GM19043 (cell line): ENCODE measurements around the gene RABAC1.

Source experiments
- ATAC-seq: cut with Tn5 transposase; IDR thresholded peaks from one replicate; pipeline ENCODE4 v1.9.1; 2021; ENCODE audit warnings: low read depth; ENCODE audit not compliant: unreplicated experiment

Gene RABAC1

DNA sequence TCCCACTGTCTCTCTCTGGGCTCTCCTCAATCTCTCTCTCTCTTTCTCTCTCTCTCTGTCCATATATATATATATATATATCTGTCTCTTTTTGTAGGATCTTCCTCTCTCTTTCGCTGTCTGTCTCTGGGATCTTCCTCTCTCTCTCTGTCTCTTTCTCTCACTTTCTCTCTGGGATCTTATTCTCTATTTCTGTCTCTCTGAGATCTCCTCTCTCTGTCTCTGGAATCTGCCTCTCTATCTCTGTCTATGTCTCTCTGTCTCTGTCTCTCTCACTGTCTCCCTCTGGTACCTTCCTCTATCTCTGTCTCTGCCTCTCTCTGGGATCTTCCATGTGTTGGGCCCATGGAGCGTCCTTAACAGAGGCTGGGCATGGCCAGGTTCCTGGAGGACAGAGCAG, 31.5 kb upstream of the RABAC1 start:
- no peak for ATAC-seq

DNA sequence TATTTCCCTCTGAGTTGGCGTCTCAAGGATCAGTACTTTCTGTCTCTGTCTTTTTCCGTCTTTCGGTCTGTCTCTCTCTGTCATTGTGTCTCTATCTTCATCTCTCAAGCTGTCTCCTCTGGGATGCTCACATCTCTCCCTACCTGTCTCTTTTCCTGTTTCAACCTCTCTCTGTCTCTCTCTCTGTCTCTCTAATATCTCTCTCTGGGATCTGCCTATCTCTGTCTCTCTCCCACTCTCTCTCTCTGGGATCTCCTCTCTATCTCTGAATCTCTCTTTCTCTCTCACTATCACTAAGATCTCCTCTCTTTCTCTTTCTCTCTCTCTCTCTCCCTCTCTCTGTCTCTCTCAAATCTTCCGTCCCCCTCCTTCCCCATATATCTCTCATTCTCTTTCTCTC, 30.9 kb upstream of the RABAC1 start:
- no peak for ATAC-seq

DNA sequence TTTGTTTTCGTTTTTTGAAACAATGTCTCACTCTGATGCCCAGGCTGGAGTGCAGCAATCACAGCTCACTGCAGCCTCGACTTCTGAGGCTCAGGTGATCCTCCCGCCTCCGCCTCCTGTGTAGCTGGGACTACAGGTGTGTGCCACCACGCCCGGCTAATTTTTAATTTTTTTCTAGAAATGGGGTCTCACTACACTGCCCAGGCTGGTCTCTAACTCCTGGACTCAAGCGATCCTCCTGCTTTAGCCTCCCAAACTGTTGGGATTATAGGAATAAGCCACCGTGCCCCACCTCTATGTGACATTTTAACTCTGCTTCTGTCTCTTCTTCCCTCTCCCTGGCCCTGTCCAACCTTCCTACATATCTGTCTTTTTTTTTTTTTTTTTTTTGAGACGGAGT, 29.8 kb upstream of the RABAC1 start:
- no peak for ATAC-seq

DNA sequence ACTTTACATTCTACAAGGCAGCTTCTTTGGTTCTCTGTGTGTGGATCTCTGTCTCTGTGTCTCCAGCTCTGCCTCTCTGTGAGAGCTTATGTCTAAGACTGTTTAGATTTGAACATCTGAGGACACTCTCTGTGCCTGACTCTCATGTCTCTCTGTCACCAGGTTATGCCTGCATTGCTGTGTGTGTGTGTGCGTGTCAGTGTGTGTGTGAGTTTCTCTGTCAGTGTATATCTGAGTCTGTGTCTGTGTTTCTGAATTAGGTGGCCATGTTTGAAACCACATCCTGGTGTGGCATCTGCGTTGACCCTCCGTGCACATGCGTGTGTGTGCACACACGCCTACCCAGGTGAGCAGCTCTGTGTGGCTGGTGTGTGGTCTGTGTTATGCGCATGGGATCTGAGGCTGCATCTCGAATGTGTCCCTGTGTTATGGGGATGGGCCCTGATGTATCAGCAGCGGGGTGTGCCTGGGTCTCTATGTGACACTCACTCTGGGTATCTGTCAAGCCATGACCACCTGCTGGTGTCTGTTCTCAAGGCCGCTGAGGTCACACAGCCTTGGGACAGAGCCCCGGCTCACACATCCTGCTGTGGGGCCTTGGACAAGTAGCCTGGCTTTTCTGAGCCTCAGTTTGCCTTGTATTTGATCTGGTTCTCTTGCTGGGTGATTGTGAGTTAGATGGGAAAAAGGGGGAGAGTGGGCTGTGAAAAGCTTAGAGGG, 28.2 kb upstream of the RABAC1 start:
- no peak for ATAC-seq

DNA sequence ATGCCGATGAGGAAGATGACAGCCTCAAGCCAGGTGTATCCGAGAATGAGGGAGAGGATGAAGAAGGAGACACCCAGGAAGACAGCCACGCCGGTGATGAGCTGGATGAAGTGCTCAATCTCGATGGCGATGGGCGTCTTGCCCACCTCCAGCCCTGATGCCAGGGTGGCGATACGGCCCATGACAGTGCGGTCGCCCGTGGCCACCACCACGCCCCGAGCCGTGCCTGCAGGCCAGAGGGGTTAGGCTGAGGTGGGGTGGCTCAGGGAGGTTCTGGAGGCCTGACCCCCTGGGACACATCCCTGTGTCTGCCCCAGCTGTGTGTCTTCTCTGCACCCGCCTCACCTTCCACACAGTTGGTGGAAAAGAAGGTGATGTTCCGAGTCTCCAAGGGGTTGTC, 25.8 kb upstream of the RABAC1 start:
- ATAC-seq = no peak

DNA sequence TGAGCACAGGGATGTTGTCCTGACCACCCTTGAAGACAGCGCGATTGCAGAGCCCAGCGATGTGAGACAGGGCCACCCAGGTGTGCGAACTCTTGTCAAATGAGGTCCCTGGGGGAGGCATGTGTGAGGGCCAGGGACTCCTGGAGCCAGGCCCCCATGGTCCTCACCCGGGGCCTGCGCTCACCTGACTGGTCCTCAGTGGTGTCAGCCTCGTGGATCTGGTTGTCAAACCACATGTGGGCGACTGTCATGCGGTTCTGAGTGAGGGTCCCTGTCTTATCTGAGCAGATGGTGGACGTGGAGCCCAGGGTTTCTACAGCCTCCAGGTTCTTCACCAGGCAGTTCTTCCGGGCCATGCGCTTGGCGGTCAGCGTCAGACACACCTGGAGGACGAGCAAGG, 22.6 kb upstream of the RABAC1 start:
- no peak for ATAC-seq

DNA sequence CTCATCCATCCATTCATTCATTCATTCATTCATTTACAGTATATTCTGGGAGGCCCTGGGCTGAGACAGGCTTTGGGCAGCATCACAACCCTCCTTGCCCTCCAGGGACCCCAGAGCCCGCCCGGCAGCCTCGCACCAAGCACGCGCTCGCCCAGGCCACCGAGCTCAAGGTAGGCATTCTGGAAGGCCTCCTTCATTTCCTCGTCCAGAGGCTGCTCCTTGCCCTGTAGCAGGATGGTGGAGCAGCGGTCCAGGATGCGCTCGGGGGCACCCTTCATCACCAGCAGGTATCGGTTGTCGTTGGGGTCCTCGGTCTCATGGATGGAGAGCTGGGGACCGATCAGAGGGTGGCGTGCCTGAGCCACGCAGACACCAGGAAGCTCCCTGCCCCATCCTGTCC, 19.3 kb upstream of the RABAC1 start:
- ATAC-seq = no peak

DNA sequence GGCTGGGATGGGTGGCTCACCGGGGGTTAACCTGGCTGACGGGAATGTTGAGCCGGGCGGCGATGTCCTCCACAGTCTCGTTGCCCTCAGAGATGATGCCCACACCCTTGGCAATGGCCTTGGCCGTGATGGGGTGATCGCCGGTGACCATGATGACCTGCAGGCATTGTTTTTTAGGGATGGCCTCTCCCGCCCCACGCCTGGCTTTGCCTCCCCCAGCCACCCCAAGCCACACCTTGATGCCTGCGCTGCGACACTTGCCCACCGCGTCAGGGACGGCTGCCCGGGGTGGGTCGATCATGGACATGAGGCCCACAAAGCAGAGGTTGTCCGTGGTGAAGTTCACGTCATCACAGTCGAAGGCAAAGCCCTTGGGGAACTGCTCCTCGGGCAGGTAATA, 18.8 kb upstream of the RABAC1 start:
- no peak for ATAC-seq

DNA sequence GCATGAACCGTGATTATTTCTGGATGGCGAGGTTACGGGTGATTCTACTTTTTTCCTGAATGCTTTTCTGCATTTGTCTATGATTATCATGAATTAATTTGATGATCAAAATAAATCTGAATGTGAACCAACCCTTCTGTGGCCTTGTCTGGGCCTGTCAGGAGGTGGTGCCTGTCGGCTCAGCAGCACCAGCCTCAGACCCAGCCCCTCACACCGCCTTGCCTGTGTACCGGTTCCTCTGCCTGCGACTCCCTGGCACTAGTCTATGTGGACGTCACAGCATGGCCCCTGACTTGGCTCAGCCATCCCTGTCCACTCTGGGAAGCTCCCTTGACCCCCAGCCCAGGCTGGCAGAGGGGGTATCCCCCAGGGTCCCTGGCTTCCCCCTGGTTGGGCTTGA, 15.5 kb upstream of the RABAC1 start:
- no peak for ATAC-seq

DNA sequence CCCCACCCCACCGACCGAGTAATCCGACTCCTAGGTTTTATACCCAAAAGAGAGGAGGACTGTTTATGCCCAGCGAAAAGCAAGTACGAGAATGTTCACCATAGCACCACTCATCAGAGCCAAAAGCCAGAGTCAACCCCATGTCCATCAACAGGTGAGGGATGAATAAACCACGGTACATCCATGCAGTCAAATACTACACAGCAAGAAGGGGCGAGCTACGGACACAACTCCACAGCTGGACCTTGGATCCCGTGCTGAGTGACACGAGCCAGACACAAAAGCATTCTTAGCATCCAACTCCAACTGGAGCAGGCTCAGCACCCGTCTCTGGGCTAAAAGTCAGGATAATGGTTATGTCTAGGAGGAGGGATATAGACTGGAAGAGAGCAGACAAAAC, 12.2 kb upstream of the RABAC1 start:
- ATAC-seq = no peak

GRCh38 chr19:41969772-41970458, 10.8 kb upstream of the RABAC1 start:
- ATAC-seq = no peak

DNA sequence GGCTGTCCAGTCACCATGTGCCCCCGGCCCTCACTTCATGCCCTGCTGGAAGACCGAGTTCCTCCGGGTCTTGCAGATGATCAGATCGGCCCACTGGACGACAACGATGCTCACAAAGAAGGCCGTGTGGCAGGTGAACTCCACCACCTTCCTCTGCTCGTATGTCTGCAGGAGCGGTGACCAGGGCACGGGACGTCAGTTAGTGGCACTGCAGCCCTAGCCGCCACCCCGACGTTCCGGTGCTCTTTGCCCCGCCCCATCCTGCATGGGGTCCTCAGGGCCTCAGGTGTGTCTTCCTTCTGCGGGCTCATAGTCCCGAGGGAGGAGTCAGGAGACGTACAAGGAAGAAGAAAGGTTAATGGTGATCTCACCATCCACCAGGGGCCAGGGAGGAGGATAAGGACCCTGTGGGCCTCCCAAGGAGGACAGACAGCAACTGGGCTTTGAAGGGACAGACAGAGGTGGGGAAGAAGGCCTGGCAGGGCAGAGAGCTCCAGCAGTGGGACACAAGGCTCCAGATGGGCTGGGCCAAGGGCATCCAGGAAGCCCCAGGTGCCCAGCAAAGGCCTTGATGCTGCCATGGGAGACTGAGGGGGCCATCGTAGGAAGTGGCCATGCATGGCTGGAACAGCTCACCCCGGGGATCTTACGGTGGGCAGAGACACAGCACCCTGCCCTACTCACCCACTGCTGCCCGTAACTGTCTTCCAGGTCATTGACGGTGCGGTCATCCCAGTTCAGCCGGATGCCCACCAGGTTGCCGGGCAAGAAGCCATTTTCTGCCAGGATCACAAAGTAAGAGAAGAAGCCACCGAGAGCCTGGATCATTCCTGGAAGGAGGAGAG, 9.9 kb upstream of the RABAC1 start:
- ATAC-seq = no peak

- no peak for ATAC-seq
Measured at GRCh38 chr19:41967054-41967783, 8.1 kb upstream of the RABAC1 start.

- ATAC-seq = no peak
Measured at GRCh38 chr19:41965106-41965505, 6.0 kb upstream of the RABAC1 start.

DNA sequence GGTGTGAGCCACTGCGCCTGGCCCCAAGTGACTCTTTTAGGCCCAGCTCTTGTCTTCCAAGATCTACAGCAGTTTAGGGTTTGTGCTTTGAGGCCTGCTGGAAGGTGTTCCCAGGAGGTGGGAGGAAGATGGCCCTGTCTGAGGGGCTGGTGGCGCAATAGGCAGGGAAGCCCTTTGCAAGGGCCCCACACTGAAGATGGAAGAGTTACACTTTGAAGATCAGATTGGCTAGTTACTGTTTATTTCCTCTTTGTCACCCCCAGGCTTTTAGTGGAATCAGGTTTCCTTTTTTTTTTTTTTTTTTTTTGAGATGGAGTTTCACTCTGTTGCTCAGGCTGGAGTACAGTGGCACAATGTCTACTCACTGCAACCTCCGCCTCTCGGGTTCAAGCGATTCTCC, 1.9 kb upstream of the RABAC1 start:
- ATAC-seq = no peak

- no peak for ATAC-seq
Measured at GRCh38 chr19:41958367-41959055, 610 bp downstream of the RABAC1 start.

- ATAC-seq = no peak
Measured at GRCh38 chr19:41957838-41958366, 1.2 kb downstream of the RABAC1 start.

GRCh38 chr19:41957161-41957837, 1.8 kb downstream of the RABAC1 start:
- ATAC-seq = no peak

DNA sequence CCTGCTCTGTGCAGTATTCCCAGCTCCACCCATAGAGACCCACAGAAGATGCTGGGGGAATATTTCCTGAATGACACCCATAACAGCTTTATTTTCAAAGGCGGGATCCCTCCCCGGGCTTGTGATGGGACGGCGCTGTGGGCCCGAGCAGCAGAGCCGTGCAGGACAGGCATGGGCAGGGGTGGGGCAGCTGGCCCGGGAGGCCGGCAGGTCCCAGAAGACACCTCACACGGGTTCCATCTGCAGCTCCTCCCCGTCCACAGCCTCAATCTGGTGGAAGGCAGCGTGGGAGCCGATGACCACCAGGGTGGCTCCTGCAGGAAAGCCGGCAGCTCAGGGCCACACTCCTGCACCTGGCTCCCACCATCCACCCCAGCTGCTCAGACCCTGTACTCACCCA, 2.5 kb downstream of the RABAC1 start:
- no peak for ATAC-seq

DNA sequence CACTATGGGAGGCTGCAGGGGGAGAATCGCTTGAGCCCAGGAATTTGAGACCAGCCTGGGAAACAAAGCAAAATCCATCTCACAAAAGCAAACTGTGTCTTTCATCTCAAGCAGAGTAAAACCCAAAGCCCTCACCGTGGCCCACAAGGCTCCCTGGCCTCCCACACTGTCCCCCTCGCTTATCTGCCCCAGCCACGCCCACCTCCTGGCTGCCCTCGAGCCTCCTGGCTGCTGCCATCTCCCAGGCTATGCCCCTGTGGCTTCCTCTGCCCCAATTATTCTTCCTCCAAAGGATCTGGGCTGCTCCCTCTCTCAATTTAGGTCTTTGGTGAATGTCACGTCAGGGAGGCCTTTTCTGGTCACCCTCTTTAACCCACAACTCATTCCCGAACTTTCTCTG, 3.6 kb downstream of the RABAC1 start:
- no peak for ATAC-seq
